BLaER1 treated with 17β-estradiol and CSF1 and Interleukin-3, amounts not matched to agents 10 nM and 100 nM (cell line): ENCODE results near the gene HEG1.

ENCODE experiments used
- H3K27ac ChIP-seq, 11 experiments: shearing (Covaris generic); formaldehyde crosslinking; 2 replicates each; pipeline ENCODE4 v1.8.1; 2022
- H3K27me3 ChIP-seq, 11 experiments: shearing (Covaris generic); formaldehyde crosslinking; 2 replicates each; pipeline ENCODE4 v1.8.1; 2022
- H3K36me3 ChIP-seq, 11 experiments: shearing (Covaris generic); formaldehyde crosslinking; 2 replicates each; pipeline ENCODE4 v1.8.1; 2022
- H3K4me1 ChIP-seq, 10 experiments: shearing (Covaris generic); formaldehyde crosslinking; 2 replicates each; pipeline ENCODE4 v1.8.1; 2022
- H3K4me2 ChIP-seq, 11 experiments: shearing (Covaris generic); formaldehyde crosslinking; 2 replicates each; pipeline ENCODE4 v1.8.1; 2022
- H3K4me3 ChIP-seq, 10 experiments: shearing (Covaris generic); formaldehyde crosslinking; 2 replicates each; pipeline ENCODE4 v1.8.1; 2022
- H3K9ac ChIP-seq, 11 experiments: shearing (Covaris generic); formaldehyde crosslinking; 2 replicates each; pipeline ENCODE4 v1.8.1; 2022
- H3K9me3 ChIP-seq, 11 experiments: shearing (Covaris generic); formaldehyde crosslinking; replicated peaks in 1 of 11; 2 replicates each; pipeline ENCODE4 v1.8.1; 2022
- H4K20me1 ChIP-seq, 11 experiments: shearing (Covaris generic); formaldehyde crosslinking; 2 replicates each; pipeline ENCODE4 v1.8.1; 2022
- Cebpa-rat ChIP-seq, 11 experiments: shearing (Covaris generic); IDR thresholded peaks; 2 replicates each; pipeline ENCODE4 v1.8.1; 2022

Gene HEG1

GRCh38 chr3:125054062-125054448 is 1.7 kb downstream of the HEG1 start:
- H3K9ac ChIP-seq, result peak overlapping the region in 8 of 11 experiments; percentile 75 to 87 (median 82); a peak in 14 of 22 replicates
- H3K27ac ChIP-seq, result peak overlapping the region in 7 of 11 experiments; percentile 3 to 81 (median 74); a peak in 11 of 22 replicates
- H3K27me3 ChIP-seq, result peaks cover 0 to 6% (median 0%) of the 10 kb centered on the region in 11 experiments; a peak in 4 of 22 replicates
- H3K4me1 ChIP-seq, result peaks cover 43 to 61% (median 57%) of the 10 kb centered on the region in 10 experiments
- H3K36me3 ChIP-seq, result no peaks in the 10 kb centered on the region
- H3K4me2 ChIP-seq, result peak overlapping the region; percentile 88 to 100 (median 98)
- H3K4me3 ChIP-seq, result peak overlapping the region; percentile 71 to 88 (median 80); a peak in 18 of 20 replicates
- H4K20me1 ChIP-seq, result peaks cover 0 to 39% (median 10%) of the 10 kb centered on the region in 11 experiments; a peak in 7 of 22 replicates
- TF ChIP-seq Cebpa-rat (IDR thresholded peaks at IDR 0.05), result no peak
- no peaks in the 10 kb centered on the region for H3K9me3 ChIP-seq

- no peaks in the 10 kb centered on the region for H3K9me3 ChIP-seq
- H3K4me1 ChIP-seq, result peaks cover 43 to 61% (median 57%) of the 10 kb centered on the region in 10 experiments
- H3K4me2 ChIP-seq, result peak overlapping the region; percentile 88 to 100 (median 98)
- H3K36me3 ChIP-seq, result 0 out of 22 replicates have a peak, but pooled peaks cover 0 to 2% (median 0%) of the 10 kb centered on the region in 11 experiments
- peak overlapping the region in 2 of 10 experiments; percentile 6 to 25; a peak in 2 of 20 replicates for H3K4me3 ChIP-seq
- TF ChIP-seq Cebpa-rat (IDR thresholded peaks at IDR 0.05), result no peak
- H3K27ac ChIP-seq, result 0 out of 22 replicates have a peak overlapping the region, but pooled peaks of 1 of the 11 experiments have one; percentile 79
- peaks cover 0 to 6% (median 0%) of the 10 kb centered on the region in 11 experiments; a peak in 4 of 22 replicates for H3K27me3 ChIP-seq
- peaks cover 0 to 39% (median 10%) of the 10 kb centered on the region in 11 experiments; a peak in 9 of 22 replicates for H4K20me1 ChIP-seq
- peak overlapping the region in 2 of 11 experiments; percentile 34 to 53; a peak in 1 of 22 replicates for H3K9ac ChIP-seq
These were observed 2.5 kb downstream of the HEG1 start for GRCh38 chr3:125053304-125053699.

GRCh38 chr3:125052624-125053303 is 3.0 kb downstream of the HEG1 start:
- H3K9ac ChIP-seq, result peak overlapping the region in 9 of 11 experiments; percentile 27 to 53 (median 46); a peak in 15 of 22 replicates
- no peak for TF ChIP-seq Cebpa-rat (IDR thresholded peaks at IDR 0.05)
- peak overlapping the region; percentile 88 to 100 (median 98) for H3K4me2 ChIP-seq
- H3K4me1 ChIP-seq, result peaks cover 43 to 61% (median 57%) of the 10 kb centered on the region in 10 experiments
- peaks cover 0 to 45% (median 10%) of the 10 kb centered on the region in 11 experiments; a peak in 9 of 22 replicates for H4K20me1 ChIP-seq
- H3K4me3 ChIP-seq, result peak overlapping the region; percentile 25 to 55 (median 40); a peak in 12 of 20 replicates
- H3K36me3 ChIP-seq, result 0 out of 22 replicates have a peak, but pooled peaks cover 0 to 4% (median 0%) of the 10 kb centered on the region in 11 experiments
- H3K27me3 ChIP-seq, result peaks cover 0 to 6% (median 0%) of the 10 kb centered on the region in 11 experiments; a peak in 4 of 22 replicates
- H3K27ac ChIP-seq, result peak overlapping the region in 5 of 11 experiments; percentile 13 to 47 (median 37); a peak in 7 of 22 replicates
- H3K9me3 ChIP-seq, result no peaks in the 10 kb centered on the region

GRCh38 chr3:125051715-125052581 is 3.8 kb downstream of the HEG1 start:
- peaks cover 0 to 4% (median 0%) of the 10 kb centered on the region in 11 experiments; a peak in 3 of 22 replicates for H3K27me3 ChIP-seq
- H4K20me1 ChIP-seq, result peaks cover 0 to 53% (median 10%) of the 10 kb centered on the region in 11 experiments; a peak in 9 of 22 replicates
- H3K4me2 ChIP-seq, result peak overlapping the region; percentile 88 to 100 (median 98)
- H3K36me3 ChIP-seq, result peaks cover 0 to 8% (median 0%) of the 10 kb centered on the region in 11 experiments; a peak in 3 of 22 replicates
- peak overlapping the region in 8 of 11 experiments; percentile 13 to 47 (median 38); a peak in 13 of 22 replicates for H3K27ac ChIP-seq
- peak overlapping the region in 10 of 11 experiments; percentile 11 to 53 (median 46); a peak in 18 of 22 replicates for H3K9ac ChIP-seq
- H3K4me1 ChIP-seq, result peaks cover 43 to 61% (median 57%) of the 10 kb centered on the region in 10 experiments
- no peak for TF ChIP-seq Cebpa-rat (IDR thresholded peaks at IDR 0.05)
- peak overlapping the region; percentile 25 to 55 (median 40); a peak in 16 of 20 replicates for H3K4me3 ChIP-seq
- H3K9me3 ChIP-seq, result no peaks in the 10 kb centered on the region

GRCh38 chr3:125051205-125051604 is 4.6 kb downstream of the HEG1 start:
- H3K27me3 ChIP-seq, result no peaks in the 10 kb centered on the region
- peaks cover 0 to 54% (median 10%) of the 10 kb centered on the region in 11 experiments; a peak in 9 of 22 replicates for H4K20me1 ChIP-seq
- H3K4me3 ChIP-seq, result 0 out of 20 replicates have a peak overlapping the region, but pooled peaks of 1 of the 10 experiments have one; percentile 43
- peak overlapping the region in 6 of 11 experiments; percentile 31 to 47 (median 38); a peak in 8 of 22 replicates for H3K27ac ChIP-seq
- peak overlapping the region; percentile 88 to 100 (median 98) for H3K4me2 ChIP-seq
- H3K4me1 ChIP-seq, result peaks cover 39 to 54% (median 52%) of the 10 kb centered on the region in 10 experiments
- H3K36me3 ChIP-seq, result peaks cover 0 to 8% (median 0%) of the 10 kb centered on the region in 11 experiments; a peak in 3 of 22 replicates
- peak overlapping the region in 9 of 11 experiments; percentile 11 to 53 (median 46); a peak in 10 of 22 replicates for H3K9ac ChIP-seq
- no peaks in the 10 kb centered on the region for H3K9me3 ChIP-seq
- TF ChIP-seq Cebpa-rat (IDR thresholded peaks at IDR 0.05), result no peak

GRCh38 chr3:125050488-125051090 is 5.2 kb downstream of the HEG1 start:
- H3K9ac ChIP-seq, result no peak overlapping the region
- H4K20me1 ChIP-seq, result peaks cover 0 to 55% (median 10%) of the 10 kb centered on the region in 11 experiments; a peak in 9 of 22 replicates
- TF ChIP-seq Cebpa-rat (IDR thresholded peaks at IDR 0.05), result no peak
- H3K36me3 ChIP-seq, result peaks cover 0 to 8% (median 0%) of the 10 kb centered on the region in 11 experiments; a peak in 3 of 22 replicates
- H3K4me1 ChIP-seq, result peaks cover 43 to 56% (median 52%) of the 10 kb centered on the region in 10 experiments
- no peaks in the 10 kb centered on the region for H3K9me3 ChIP-seq
- H3K27me3 ChIP-seq, result no peaks in the 10 kb centered on the region
- H3K4me2 ChIP-seq, result peak overlapping the region; percentile 88 to 100 (median 98); a peak in 19 of 22 replicates
- H3K27ac ChIP-seq, result no peak overlapping the region; a peak in 1 of 22 replicates
- no peak overlapping the region for H3K4me3 ChIP-seq

- H4K20me1 ChIP-seq, result peaks cover 0 to 61% (median 10%) of the 10 kb centered on the region in 11 experiments; a peak in 9 of 22 replicates
- H3K27me3 ChIP-seq, result no peaks in the 10 kb centered on the region
- no peaks in the 10 kb centered on the region for H3K9me3 ChIP-seq
- no peak overlapping the region for H3K4me2 ChIP-seq
- H3K27ac ChIP-seq, result no peak overlapping the region
- H3K9ac ChIP-seq, result no peak overlapping the region
- TF ChIP-seq Cebpa-rat (IDR thresholded peaks at IDR 0.05), result no peak
- peaks cover 54 to 65% (median 59%) of the 10 kb centered on the region in 10 experiments for H3K4me1 ChIP-seq
- no peak overlapping the region for H3K4me3 ChIP-seq
- peaks cover 0 to 8% (median 0%) of the 10 kb centered on the region in 11 experiments; a peak in 3 of 22 replicates for H3K36me3 ChIP-seq
These were observed 7.5 kb downstream of the HEG1 start for GRCh38 chr3:125048282-125048681.
